ENCODE data around the gene ATG10.

DNA sequence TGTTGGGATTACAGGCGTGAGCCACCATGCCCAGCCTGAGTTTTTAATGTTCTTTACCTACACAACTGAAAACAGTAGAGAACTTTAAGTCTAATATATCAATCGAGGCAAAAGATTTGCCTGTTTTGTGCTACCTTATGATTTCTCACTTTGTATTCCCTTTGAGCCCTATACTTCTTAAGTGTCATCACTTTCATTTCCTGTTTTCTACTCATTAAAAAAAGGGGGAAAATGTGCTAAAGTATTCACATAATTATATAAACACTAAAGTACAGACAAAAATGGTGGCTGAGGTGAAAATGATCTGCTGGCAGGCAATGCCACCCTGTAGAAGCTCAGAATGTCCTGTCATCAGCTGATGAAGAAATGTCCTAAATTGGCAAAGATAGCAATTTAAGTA lies 23.6 kb downstream of the ATG10 start:
- TF ChIP-seq CTCF (IDR thresholded peaks at IDR 0.05; ENCODE audit: poor library complexity, severe bottlenecking) (no peak), TAF1 (IDR thresholded peaks at IDR 0.05; ENCODE audit: low read depth) (no peak), RAD21 (conservative IDR thresholded peaks at IDR 0.05) (no peak), POLR2AphosphoS5 (IDR thresholded peaks at IDR 0.05) (no peak), MXI1 (conservative IDR thresholded peaks at IDR 0.05; ENCODE audit: poor library complexity, severe bottlenecking) (no peak)

All from neural cell (in vitro differentiated cells).